Mucosa of descending colon (tissue), 3 donors: ENCODE results near the gene HOXA4. TPM values are rescaled to one million over a fixed set of nuclear protein-coding genes. Genes with fewer than 3 reads are reported as not detected.
A peak's percentile ranks its signal among the peaks of the same experiment; 100 is the strongest.

ENCODE experiments used
- ATAC-seq: fragments of 200-7000 bp; cut with Tn5 transposase; one replicate; pipeline ENCODE4 v1.9.1; 2020; ENCODE audit warnings: mild to moderate bottlenecking, moderate library complexity
- DNase-seq, 3 donors: peaks; one replicate each; pipeline ENCODE4 v3.0.0-alpha.2; 2020
- H3K36me3 ChIP-seq: fragments of 200-600 bp; one replicate; pipeline ENCODE4 v1.8.0; 2021; ENCODE audit warnings: low read depth, mild to moderate bottlenecking
- H3K4me1 ChIP-seq: fragments of 200-600 bp; one replicate; pipeline ENCODE4 v1.8.0; 2021; ENCODE audit warnings: low read depth, mild to moderate bottlenecking
- H3K4me3 ChIP-seq: fragments of 200-600 bp; one replicate; pipeline ENCODE4 v1.8.0; 2021; ENCODE audit warnings: mild to moderate bottlenecking
- H3K9me3 ChIP-seq: fragments of 200-600 bp; one replicate; pipeline ENCODE4 v1.8.0; 2021; ENCODE audit warnings: mild to moderate bottlenecking
- CTCF ChIP-seq: fragments of 200-600 bp; IDR thresholded peaks from one replicate; pipeline ENCODE4 v1.8.0; 2022; ENCODE audit warnings: antibody characterized with exemption, mild to moderate bottlenecking
- intact Hi-C, 2 donors: fragments of 100-400 bp; cut with DNase I in 1 of 2; cut with micrococcal nuclease in 1 of 2; formaldehyde crosslinking; loops; one replicate each; pipeline versions ENCODE4 v1.11.0 to v1.11.1; 2022; cut with DNase I, micrococcal nuclease
- total RNA-seq, 3 donors: library from RNA; stranded (reverse); fragmentation: NEBNext Ultra II Directional in 2 of 3; extraction: Animal tissue kit (Norgen Biotek cat#: 25700) in 2 of 3; gene quantifications; one replicate each; pipeline versions ENCODE4 v1.2.1 to v1.2.4, GENCODE V29; 2021 to 2023
- donor health status: DM: no; HTN: no; CAD: no; lungs with moderate emphysema.
- donor health status: DM: no; HTN: no; CAD: no.
- donor health status: DM: no; HTN: yes; CAD: no.

Gene HOXA4
- total RNA-seq, 3 donors from 2014 or later = 5.9 to 9.5 (median 8.3) TPM

- H3K36me3 ChIP-seq = no peaks in the 10 kb centered on the region
- ATAC-seq (no peak), DNase-seq (peak in 2 of 3 donors; percentile 45 to 62)
Measured at GRCh38 chr7:27176962-27177794, 46.6 kb upstream of the HOXA4 start.

GRCh38 chr7:27176524-27176845 is 45.9 kb upstream of the HOXA4 start:
- no peak overlapping the region for H3K4me3 ChIP-seq
- no peaks in the 10 kb centered on the region for H3K36me3 ChIP-seq
- intact Hi-C loops = no loop called here
- H3K4me1 ChIP-seq = peaks cover 16% of the 10 kb centered on the region
- ATAC-seq = no peak
- TF ChIP-seq CTCF = no peak
- no peak for DNase-seq
- H3K9me3 ChIP-seq = no peaks in the 10 kb centered on the region

More at GRCh38 chr7:27176962-27177794, 46.6 kb upstream of the HOXA4 start:
- Histone ChIP-seq H3K4me1 (peaks cover 18% of the 10 kb centered on the region), H3K9me3 (no peaks in the 10 kb centered on the region), H3K4me3 (no peak overlapping the region)
- intact Hi-C loops = no loop called here
- TF ChIP-seq CTCF = no peak

- Histone ChIP-seq H3K36me3 (no peaks in the 10 kb centered on the region), H3K4me1 (peaks cover 16% of the 10 kb centered on the region), H3K4me3 (peak overlapping the region; percentile 7), H3K9me3 (no peaks in the 10 kb centered on the region)
- ATAC-seq = peak; percentile 3
- intact Hi-C loops = no loop called here
- peak in 2 of 3 donors; percentile 64 to 67 for DNase-seq
- no peak for TF ChIP-seq CTCF
Measured at GRCh38 chr7:27175626-27176523, 45.3 kb upstream of the HOXA4 start.

DNA sequence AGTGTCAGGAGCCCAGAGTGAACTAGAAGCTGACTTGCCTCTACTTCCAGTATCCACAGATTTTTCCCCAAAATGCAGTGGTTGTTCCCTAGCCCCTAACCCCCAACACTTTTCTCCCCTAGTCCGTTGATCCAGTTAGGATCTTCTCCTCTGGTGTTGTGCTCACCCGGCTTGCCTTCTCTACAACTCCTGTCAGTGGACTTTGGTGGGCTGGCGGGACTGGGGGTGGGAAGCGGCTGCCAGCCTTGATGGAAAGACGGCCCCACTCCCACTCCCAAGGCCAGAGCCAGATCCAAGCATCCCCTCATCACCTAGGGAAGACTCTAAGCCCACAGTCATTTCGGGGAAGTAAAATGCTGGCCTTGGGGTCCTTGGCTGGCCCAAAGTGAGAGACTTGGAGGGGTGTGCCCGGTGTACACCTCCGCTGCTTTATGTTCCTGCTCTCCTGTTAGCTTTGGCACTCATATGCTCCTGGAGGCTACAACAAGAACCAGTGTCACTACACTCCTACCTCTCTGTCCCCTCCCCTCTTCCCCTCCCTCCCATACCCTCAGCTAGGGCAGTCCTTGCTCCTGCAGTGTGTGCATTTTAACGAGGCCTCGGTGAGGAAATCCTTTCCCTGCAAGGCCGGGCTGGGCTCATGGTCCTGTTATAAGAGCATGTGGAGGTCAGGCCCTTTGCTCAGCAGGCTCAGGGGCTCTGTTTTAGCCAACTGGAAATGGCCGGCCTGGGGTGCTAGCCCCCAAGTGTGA is 44.5 kb upstream of the HOXA4 start:
- H3K4me3 ChIP-seq = no peak overlapping the region
- DNase-seq (peak; percentile 73 to 90 (median 85)), ATAC-seq (peak; percentile 68)
- TF ChIP-seq CTCF = no peak
- intact Hi-C loops = no loop called here
- H3K36me3 ChIP-seq = no peaks in the 10 kb centered on the region
- H3K4me1 ChIP-seq = peaks cover 13% of the 10 kb centered on the region
- no peaks in the 10 kb centered on the region for H3K9me3 ChIP-seq
